ENCODE data around the gene TAF3. TPM values are rescaled to one million over a fixed set of nuclear protein-coding genes. Genes with fewer than 3 reads are reported as not detected.

The TAF3 gene
- polyA plus RNA-seq, 1 of the 3 experiments (the other 2 are of a cell fraction), result 2.4 TPM

DNA sequence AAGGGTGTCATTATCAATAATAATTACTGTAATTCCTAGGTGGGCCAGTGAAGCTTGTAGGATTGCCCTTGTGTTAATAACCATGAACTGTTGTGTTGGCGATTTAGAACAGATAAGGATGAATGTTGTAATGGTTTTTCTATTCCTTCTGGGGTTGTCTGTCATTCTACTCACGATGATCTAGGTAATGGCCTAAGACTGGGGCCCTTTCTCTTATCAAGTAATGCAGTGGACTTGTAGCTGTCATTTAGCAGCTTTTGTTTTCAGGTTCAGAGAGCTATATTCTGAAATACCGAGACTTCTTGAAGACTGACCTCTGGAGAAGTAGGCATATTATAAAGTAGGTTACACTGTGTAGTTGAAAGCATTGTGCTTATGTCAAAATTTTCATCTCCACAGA lies 110.2 kb downstream of the TAF3 start:
- WGBS (ENCODE audit: low lambda C conversion rate), result 86% methylated on average over 3 of the region's 3 CpGs
- Histone ChIP-seq H3K9ac (no peak overlapping the region), H3K36me3 (replicated peaks in 1 of 2; ENCODE audit: control insufficient read depth in 1 of 2, insufficient read depth in 2 of 2, low read length in 1 of 2) (no peaks in the 10 kb centered on the region), H3F3A (replicated peaks; ENCODE audit: insufficient read depth) (no peaks in the 10 kb centered on the region), H3K27ac (ENCODE audit: low read depth in 2 of 2, low read length in 1 of 2) (no peak overlapping the region), H3K4me2 (no peak overlapping the region), H3K9me2 (no peaks in the 10 kb centered on the region), H4K20me1 (ENCODE audit: insufficient read depth) (no peaks in the 10 kb centered on the region), H3K79me2 (ENCODE audit: insufficient read depth) (peaks cover 8% of the 10 kb centered on the region; the same call in 1 of the 2 replicates), H3K4me3 (ENCODE audit: low read depth in 2 of 2, low read length in 1 of 2) (no peak overlapping the region), H2AFZ (ENCODE audit: low read depth) (no peak overlapping the region), H3K9me3 (no peaks in the 10 kb centered on the region), H3K4me1 (ENCODE audit: control insufficient read depth in 1 of 2, insufficient read depth in 2 of 2, low read depth in 1 of 2, low read length in 1 of 2) (peaks cover 0 to 3% of the 10 kb centered on the region in 2 experiments; a peak in 2 of 4 replicates), H3K27me3 (ENCODE audit: insufficient read depth) (no peaks in the 10 kb centered on the region)
- TF ChIP-seq, protein P1, sequence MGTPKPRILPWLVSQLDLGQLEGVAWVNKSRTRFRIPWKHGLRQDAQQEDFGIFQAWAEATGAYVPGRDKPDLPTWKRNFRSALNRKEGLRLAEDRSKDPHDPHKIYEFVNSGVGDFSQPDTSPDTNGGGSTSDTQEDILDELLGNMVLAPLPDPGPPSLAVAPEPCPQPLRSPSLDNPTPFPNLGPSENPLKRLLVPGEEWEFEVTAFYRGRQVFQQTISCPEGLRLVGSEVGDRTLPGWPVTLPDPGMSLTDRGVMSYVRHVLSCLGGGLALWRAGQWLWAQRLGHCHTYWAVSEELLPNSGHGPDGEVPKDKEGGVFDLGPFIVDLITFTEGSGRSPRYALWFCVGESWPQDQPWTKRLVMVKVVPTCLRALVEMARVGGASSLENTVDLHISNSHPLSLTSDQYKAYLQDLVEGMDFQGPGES (IDR thresholded peaks at IDR 0.05; ENCODE audit: low read depth, low read length), result no peak
- TF ChIP-seq, protein P2, sequence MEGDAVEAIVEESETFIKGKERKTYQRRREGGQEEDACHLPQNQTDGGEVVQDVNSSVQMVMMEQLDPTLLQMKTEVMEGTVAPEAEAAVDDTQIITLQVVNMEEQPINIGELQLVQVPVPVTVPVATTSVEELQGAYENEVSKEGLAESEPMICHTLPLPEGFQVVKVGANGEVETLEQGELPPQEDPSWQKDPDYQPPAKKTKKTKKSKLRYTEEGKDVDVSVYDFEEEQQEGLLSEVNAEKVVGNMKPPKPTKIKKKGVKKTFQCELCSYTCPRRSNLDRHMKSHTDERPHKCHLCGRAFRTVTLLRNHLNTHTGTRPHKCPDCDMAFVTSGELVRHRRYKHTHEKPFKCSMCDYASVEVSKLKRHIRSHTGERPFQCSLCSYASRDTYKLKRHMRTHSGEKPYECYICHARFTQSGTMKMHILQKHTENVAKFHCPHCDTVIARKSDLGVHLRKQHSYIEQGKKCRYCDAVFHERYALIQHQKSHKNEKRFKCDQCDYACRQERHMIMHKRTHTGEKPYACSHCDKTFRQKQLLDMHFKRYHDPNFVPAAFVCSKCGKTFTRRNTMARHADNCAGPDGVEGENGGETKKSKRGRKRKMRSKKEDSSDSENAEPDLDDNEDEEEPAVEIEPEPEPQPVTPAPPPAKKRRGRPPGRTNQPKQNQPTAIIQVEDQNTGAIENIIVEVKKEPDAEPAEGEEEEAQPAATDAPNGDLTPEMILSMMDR (IDR thresholded peaks at IDR 0.05), result no peak
- TF ChIP-seq MXI1 (IDR thresholded peaks at IDR 0.05; ENCODE audit: low read depth, low read length) (no peak), RXRA (IDR thresholded peaks at IDR 0.05; ENCODE audit: borderline replicate concordance, low read depth) (no peak), EP300 (IDR thresholded peaks at IDR 0.05; ENCODE audit: borderline replicate concordance in 1 of 2, low read depth in 1 of 2, low read length in 1 of 2) (no peak), NFIC (IDR thresholded peaks at IDR 0.05; ENCODE audit: borderline replicate concordance) (no peak), EZH2phosphoT487 (IDR thresholded peaks at IDR 0.05; ENCODE audit: borderline replicate concordance, low read depth) (no peak), TCF12 (IDR thresholded peaks at IDR 0.05) (no peak), GABPA (IDR thresholded peaks at IDR 0.05; ENCODE audit: low read depth) (no peak), ELF1 (IDR thresholded peaks at IDR 0.05) (no peak), SIN3A (IDR thresholded peaks at IDR 0.05; ENCODE audit: borderline replicate concordance, low read depth, low read length) (no peak), RFX5 (IDR thresholded peaks at IDR 0.05; ENCODE audit: low read length) (no peak), FOXM1 (IDR thresholded peaks at IDR 0.05; ENCODE audit: low read depth) (no peak), MEF2A (IDR thresholded peaks at IDR 0.05; ENCODE audit: borderline replicate concordance, low read depth) (no peak), NRF1 (IDR thresholded peaks at IDR 0.05; ENCODE audit: low read depth, low read length) (no peak), TAF1 (IDR thresholded peaks at IDR 0.05; ENCODE audit: borderline replicate concordance, low read depth, low read length) (no peak)
- TF ChIP-seq, protein P3, sequence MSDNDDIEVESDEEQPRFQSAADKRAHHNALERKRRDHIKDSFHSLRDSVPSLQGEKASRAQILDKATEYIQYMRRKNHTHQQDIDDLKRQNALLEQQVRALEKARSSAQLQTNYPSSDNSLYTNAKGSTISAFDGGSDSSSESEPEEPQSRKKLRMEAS (IDR thresholded peaks at IDR 0.05; ENCODE audit: low read depth), result no peak
- TF ChIP-seq, protein P4, sequence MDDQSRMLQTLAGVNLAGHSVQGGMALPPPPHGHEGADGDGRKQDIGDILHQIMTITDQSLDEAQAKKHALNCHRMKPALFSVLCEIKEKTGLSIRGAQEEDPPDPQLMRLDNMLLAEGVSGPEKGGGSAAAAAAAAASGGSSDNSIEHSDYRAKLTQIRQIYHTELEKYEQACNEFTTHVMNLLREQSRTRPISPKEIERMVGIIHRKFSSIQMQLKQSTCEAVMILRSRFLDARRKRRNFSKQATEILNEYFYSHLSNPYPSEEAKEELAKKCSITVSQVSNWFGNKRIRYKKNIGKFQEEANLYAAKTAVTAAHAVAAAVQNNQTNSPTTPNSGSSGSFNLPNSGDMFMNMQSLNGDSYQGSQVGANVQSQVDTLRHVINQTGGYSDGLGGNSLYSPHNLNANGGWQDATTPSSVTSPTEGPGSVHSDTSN (IDR thresholded peaks at IDR 0.05), result no peak
- TF ChIP-seq, protein P5, sequence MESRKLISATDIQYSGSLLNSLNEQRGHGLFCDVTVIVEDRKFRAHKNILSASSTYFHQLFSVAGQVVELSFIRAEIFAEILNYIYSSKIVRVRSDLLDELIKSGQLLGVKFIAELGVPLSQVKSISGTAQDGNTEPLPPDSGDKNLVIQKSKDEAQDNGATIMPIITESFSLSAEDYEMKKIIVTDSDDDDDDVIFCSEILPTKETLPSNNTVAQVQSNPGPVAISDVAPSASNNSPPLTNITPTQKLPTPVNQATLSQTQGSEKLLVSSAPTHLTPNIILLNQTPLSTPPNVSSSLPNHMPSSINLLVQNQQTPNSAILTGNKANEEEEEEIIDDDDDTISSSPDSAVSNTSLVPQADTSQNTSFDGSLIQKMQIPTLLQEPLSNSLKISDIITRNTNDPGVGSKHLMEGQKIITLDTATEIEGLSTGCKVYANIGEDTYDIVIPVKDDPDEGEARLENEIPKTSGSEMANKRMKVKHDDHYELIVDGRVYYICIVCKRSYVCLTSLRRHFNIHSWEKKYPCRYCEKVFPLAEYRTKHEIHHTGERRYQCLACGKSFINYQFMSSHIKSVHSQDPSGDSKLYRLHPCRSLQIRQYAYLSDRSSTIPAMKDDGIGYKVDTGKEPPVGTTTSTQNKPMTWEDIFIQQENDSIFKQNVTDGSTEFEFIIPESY (IDR thresholded peaks at IDR 0.05; ENCODE audit: borderline replicate concordance, low read depth), result no peak
- TF ChIP-seq, protein P6, sequence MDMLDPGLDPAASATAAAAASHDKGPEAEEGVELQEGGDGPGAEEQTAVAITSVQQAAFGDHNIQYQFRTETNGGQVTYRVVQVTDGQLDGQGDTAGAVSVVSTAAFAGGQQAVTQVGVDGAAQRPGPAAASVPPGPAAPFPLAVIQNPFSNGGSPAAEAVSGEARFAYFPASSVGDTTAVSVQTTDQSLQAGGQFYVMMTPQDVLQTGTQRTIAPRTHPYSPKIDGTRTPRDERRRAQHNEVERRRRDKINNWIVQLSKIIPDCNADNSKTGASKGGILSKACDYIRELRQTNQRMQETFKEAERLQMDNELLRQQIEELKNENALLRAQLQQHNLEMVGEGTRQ (IDR thresholded peaks at IDR 0.05; ENCODE audit: borderline replicate concordance, low read depth, low read length), result no peak
- no peak for DNase-seq
- ChIA-PET POLR2A (no interaction called here), CTCF (no interaction called here)
